Measurements from ENCODE around the gene DCAF17. TPM values are rescaled to one million over a fixed set of nuclear protein-coding genes. Genes with fewer than 3 reads are reported as not detected.
"Not testable (repeated sequence)": the region's sequence is repeated elsewhere in the genome, so short reads cannot be mapped to it uniquely, and the experiment has no call there.

DCAF17 gene
- total RNA-seq, 1 experiment from 2014 or later = 28.2 TPM

GRCh38 chr2:171509945-171510731 is 76.1 kb downstream of the DCAF17 start:
- DNase-seq (ENCODE audit: extremely low read depth, low read depth) = no peak

GRCh38 chr2:171512014-171512413 is 78.0 kb downstream of the DCAF17 start:
- no peak for DNase-seq (ENCODE audit: extremely low read depth, low read depth)

GRCh38 chr2:171512683-171513195 is 78.7 kb downstream of the DCAF17 start:
- no peak for DNase-seq (ENCODE audit: extremely low read depth, low read depth)

GRCh38 chr2:171513719-171514160 is 79.7 kb downstream of the DCAF17 start:
- no peak for DNase-seq (ENCODE audit: extremely low read depth, low read depth)

GRCh38 chr2:171514908-171515582 is 81.0 kb downstream of the DCAF17 start:
- DNase-seq (ENCODE audit: extremely low read depth, low read depth) = no peak

- no peak for DNase-seq (ENCODE audit: extremely low read depth, low read depth)
Measured at GRCh38 chr2:171515672-171516298, 81.8 kb downstream of the DCAF17 start.

GRCh38 chr2:171516793-171517192 is 82.8 kb downstream of the DCAF17 start:
- DNase-seq (ENCODE audit: extremely low read depth, low read depth) = no peak

- no peak for DNase-seq (ENCODE audit: extremely low read depth, low read depth)
Measured at GRCh38 chr2:171520471-171520870, 86.4 kb downstream of the DCAF17 start.

GRCh38 chr2:171521361-171522051 is 87.5 kb downstream of the DCAF17 start:
- DNase-seq (ENCODE audit: extremely low read depth, low read depth) = no peak

- peak; percentile 70 for DNase-seq (ENCODE audit: extremely low read depth, low read depth)
Measured at GRCh38 chr2:171522052-171522787, 88.2 kb downstream of the DCAF17 start, which contains the start of gene CYBRD1. CYBRD1 (plus strand) TSS chr2:171522474; CDS start chr2:171522546, 72 bp downstream.

- DNase-seq (ENCODE audit: extremely low read depth, low read depth) = no peak
Measured at GRCh38 chr2:171522788-171523087, 88.7 kb downstream of the DCAF17 start.

- peak; percentile 76 for DNase-seq (ENCODE audit: extremely low read depth, low read depth)
Measured at GRCh38 chr2:171523088-171524017, 89.3 kb downstream of the DCAF17 start.

- peak; percentile 78 for DNase-seq (ENCODE audit: extremely low read depth, low read depth)
Measured at GRCh38 chr2:171524018-171524401, 90.0 kb downstream of the DCAF17 start.

- DNase-seq (ENCODE audit: extremely low read depth, low read depth) = no peak
Measured at GRCh38 chr2:171529914-171530313, 95.9 kb downstream of the DCAF17 start.

GRCh38 chr2:171530378-171530777 is 96.4 kb downstream of the DCAF17 start:
- no peak for DNase-seq (ENCODE audit: extremely low read depth, low read depth)

- DNase-seq (ENCODE audit: extremely low read depth, low read depth) = not testable (repeated sequence)
Measured at GRCh38 chr2:171530859-171531258, 96.8 kb downstream of the DCAF17 start.

GRCh38 chr2:171531291-171531690 is 97.3 kb downstream of the DCAF17 start:
- no peak for DNase-seq (ENCODE audit: extremely low read depth, low read depth)

- no peak for DNase-seq (ENCODE audit: extremely low read depth, low read depth)
Measured at GRCh38 chr2:171531836-171532450, 97.9 kb downstream of the DCAF17 start.

GRCh38 chr2:171533331-171533730 is 99.3 kb downstream of the DCAF17 start:
- no peak for DNase-seq (ENCODE audit: extremely low read depth, low read depth)

Measured in NCI-H460 (cell line).